B cell (primary cell): Measurements from ENCODE around the gene WNT9B.

ENCODE experiments used
- CTCF ChIP-seq: fragments of 200-600 bp; IDR thresholded peaks from one replicate; pipeline ENCODE4 v1.8.0; 2022; ENCODE audit warnings: antibody characterized with exemption, mild to moderate bottlenecking
- EZH2 ChIP-seq: IDR thresholded peaks from 2 replicates; pipeline ENCODE4 v1.6.1; 2012; ENCODE audit warnings: borderline replicate concordance, low read depth, mild to moderate bottlenecking, moderate library complexity, low read length; ENCODE audit not compliant: insufficient read depth, poor library complexity, severe bottlenecking

DNA sequence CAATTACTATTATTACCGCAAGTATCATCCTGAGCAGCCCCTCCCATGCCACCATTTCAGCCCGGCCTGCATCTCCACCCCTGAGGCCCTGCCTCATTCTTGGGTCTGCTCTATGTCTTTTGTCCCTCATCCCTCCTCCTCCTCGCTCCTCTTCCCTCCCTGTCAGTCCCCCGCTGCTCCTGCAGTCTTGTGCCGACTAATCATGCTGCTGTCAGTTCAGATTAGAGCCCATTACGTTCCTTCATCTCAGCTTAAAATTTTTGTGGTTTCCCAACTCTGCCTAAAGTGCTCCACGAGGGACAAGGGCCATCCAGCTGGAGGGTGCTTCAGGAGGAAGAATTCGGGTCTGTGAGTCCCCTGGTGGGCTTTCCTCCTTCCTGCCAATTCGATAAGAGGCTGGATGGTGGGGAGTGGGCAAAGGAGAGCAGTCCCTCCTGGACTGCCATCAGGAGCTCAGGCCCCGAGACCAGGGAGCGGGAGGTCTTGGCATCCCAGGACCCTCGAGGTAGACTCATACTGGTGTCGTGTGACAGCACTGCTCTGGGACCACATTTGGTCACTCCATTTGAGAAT is 38.7 kb downstream of the WNT9B start:
- no peak for TF ChIP-seq EZH2
- TF ChIP-seq CTCF: no peak
